ENCODE measurements around the gene NOS2.
"Not testable (repeated sequence)": the region's sequence is repeated elsewhere in the genome, so short reads cannot be mapped to it uniquely, and the experiment has no call there.

Gene NOS2

DNA sequence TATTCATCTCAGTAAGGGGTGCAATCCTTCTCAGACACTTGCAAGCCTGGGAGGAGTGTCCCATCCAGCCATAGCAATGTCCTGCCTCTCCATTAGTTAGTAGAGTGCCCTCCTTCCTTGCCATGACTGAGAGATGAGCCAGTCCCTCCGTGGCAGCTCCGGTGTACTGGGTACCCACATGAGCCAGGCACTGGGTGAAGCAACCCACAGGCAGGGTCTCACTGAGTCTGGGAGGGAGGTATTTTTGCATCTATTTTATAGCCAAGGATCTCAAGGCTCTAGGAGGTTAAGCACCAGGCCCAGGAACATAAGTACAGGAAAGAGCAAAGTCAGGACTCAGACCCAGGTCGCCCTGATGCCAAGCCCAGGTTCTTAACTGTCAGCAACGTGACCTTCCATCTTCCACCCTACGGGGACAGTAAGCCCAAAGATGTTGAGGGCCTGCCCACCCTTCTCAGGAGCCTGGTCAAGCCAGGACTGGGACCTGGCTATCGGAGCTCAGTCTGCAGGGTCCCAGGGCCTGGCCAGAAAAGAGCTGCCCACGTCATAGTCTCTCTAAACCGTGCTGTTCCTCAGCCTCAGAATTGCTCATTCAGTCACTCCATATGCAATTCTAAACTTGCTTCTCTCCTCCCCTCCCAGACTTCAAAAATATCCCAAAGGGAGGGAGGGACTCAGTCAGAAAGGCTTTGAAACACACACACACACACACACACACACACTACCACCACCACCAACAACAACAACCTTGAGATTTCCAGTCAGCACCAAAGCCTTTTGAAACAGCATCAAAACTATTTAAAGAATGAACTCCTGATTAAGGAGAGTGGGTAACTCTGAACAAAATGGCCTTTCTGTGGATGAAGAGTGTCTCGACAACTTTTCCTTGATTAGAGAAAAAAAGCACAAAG, 16.6 kb downstream of the NOS2 start:
- DNase-seq = no peak

GRCh38 chr17:27782791-27783206, 17.5 kb downstream of the NOS2 start:
- DNase-seq = peak; percentile 99

- DNase-seq = no peak
These were observed 19.4 kb downstream of the NOS2 start for GRCh38 chr17:27780828-27781404.

DNA sequence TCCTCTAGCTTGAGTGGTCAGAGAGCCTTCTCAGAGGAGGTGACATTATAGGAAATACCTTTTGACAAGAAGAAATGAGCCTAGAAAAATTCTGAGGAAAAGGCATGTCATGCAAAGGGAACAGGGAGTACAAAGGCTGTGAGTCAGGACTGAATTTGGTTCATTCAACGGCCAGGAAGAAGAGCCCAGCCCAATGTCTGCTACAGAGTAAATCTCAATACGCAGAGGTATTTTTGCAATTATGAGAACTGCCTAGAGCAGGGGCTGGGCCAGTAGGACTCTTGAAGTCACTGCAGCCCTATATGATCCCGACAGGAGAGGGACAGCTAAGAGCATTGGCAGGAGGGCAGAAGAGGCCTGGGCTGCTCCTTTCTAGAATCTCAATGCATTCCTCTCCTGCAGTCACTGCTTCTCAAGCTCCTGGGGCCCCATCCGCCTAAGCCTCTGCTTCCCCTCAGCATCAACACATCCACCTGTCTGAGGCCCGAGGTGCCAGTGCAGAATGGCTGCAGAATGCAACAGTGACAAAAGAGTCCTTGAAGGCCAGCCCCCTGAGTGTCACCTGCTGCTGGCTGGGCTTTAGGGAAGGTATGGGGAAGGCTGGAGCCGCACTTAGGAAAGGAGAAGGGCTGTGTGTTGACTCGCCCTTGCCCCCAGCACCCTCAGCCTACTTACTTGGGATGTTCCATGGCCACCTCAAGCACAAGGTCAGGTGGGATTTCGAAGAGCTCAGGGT, 20.1 kb downstream of the NOS2 start:
- no peak for DNase-seq

DNA sequence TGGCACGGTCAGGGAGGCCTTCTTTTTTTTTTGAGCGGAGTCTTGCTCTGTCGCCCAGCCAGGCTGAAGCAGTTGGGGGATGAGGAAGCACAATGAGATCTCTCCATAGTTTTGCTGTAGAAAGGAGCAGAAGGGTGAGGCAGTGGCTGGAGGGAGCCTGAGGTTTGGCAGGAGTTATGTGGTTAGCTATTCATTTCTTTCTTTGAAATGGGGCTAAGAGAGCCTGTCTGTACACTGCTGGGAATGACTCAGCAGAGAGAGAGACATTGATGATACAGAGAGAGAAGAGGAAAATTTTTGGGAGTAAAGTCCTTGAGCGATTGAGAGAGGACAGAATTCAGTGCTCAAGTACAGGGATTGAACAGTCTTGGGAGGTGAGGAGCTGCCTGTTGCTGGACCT, 22.1 kb downstream of the NOS2 start:
- peak; percentile 26 to 27 for DNase-seq

DNA sequence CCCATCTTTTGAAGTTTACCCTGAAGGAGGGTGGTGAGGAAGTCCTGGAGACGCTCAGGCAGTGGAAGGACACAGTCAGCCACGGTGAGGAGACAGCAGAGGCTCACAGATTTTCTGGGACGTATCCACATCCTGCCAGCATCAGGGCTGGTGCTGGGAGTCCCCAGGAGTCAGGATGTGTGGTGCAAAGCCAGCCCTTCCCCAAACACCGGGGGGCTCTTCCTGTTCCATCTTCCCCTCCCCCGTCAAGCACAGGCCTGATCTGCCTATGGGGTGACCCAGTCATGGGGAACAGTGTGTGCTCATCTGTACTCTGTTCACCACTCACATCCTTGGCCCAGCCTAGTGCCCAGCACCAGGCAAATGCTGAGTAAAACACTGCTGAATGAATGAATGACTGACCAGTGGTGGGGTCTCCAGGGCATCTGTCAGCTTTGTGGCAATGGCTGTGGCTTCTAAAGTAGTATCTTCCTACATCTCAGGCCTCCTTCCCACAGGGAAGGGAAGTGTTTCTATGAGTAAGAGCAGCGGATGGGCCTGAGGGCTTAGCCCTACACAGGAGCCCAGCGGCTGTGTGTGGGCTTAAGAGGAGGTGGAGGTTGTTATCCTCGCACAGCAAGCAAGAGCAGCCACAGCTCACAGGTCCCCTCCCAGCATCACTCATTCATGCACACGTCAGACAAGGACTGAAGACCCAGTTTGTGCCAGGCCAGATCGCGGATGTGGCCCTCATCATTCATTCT, 23.3 kb downstream of the NOS2 start:
- DNase-seq = no peak

DNA sequence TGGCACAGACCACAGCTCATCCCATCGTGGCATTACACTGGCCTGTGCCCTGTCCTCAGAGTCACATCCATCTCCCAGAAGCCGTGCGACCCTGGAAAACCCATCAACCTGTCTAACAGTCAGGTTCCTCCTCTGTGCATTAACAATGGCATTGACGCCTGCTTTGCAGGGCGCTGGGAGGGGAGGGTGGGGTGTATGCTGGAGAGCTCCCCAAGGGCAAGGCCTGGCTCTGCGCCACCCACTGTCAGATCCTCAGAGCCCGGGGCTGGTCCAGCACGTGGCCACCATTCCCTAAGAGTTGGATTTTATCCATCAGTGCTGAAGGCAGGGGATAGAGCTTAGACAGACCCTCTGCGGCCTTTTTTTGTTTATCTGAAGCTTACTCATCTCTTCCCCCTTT, 28.7 kb downstream of the NOS2 start:
- no peak for DNase-seq

GRCh38 chr17:27770877-27771276, 29.5 kb downstream of the NOS2 start:
- DNase-seq = no peak

DNA sequence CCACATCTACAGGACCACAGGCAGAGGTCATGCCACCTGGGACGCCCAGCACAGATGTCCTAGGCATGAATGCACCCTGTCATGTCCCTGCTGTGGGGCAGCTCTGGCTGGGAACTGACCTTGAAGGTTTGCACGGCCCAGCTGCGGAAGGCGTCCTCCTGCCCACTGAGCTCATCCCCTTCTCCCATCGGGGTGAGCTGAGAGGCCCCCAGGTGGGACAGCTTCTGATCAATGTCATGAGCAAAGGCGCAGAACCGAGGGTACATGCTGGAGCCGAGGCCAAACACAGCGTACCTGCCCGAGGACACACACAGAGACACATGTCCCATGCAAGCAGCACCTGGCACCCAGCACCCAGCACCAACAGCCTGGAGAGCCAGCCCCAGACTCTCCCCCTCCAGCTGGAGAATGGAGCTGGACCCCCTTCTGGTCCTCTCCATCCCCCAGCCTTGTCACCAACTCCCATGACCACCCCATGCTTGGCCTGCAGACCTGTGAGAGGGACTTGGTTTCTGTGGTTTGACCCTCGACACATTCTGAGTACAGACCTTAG, 31.4 kb downstream of the NOS2 start:
- DNase-seq = no peak

GRCh38 chr17:27766438-27766837, 33.9 kb downstream of the NOS2 start:
- no peak for DNase-seq

DNA sequence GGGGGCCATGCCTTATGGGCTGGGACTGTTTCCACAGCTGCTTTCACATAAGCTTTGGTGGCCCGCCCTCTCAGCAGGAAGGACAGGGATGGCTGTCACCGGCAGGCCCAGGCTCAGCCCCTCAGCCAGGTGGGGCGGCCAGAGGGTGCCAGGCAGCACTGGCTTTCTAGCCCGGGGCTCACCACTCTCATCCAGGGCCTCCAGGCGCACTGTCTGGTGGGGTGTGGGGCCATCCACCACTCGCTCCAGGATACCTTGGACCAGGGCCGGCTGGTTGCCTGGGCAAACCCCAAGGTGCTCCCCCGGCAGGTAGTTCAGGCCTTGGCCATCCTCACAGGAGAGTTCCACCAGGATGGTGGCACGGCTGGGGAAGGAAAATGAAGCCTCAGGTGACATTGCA, 35.0 kb downstream of the NOS2 start:
- no peak for DNase-seq

DNA sequence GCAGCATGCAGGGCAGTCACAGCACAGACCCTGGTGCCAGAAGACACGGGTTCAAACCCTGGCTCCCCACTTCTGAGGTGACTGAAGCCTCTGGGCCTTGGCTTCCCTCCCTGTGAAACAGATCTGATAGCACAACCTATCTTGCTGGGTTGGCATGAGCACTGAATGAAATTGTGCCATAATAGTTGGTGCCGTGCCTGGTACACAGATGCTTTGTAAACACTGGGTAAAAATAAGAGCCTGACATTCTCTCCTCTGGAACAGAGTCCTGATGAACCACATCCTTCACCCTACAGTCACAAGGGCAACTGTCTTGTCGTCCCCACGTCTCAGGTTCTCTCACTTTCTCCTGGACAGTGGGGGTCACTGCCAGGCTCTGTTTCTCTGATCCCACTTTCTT, 35.7 kb downstream of the NOS2 start:
- DNase-seq = no peak

GRCh38 chr17:27762527-27763305, 37.6 kb downstream of the NOS2 start:
- DNase-seq = peak; percentile 17 to 23

GRCh38 chr17:27760931-27761330, 39.4 kb downstream of the NOS2 start:
- DNase-seq = not testable (repeated sequence)

GRCh38 chr17:27760069-27760885, 40.1 kb downstream of the NOS2 start:
- peak; percentile 45 to 46 for DNase-seq

- no peak for DNase-seq
These were observed 40.8 kb downstream of the NOS2 start for GRCh38 chr17:27759528-27759927.

GRCh38 chr17:27756467-27757371, 43.6 kb downstream of the NOS2 start:
- DNase-seq = peak; percentile 39 to 42

DNA sequence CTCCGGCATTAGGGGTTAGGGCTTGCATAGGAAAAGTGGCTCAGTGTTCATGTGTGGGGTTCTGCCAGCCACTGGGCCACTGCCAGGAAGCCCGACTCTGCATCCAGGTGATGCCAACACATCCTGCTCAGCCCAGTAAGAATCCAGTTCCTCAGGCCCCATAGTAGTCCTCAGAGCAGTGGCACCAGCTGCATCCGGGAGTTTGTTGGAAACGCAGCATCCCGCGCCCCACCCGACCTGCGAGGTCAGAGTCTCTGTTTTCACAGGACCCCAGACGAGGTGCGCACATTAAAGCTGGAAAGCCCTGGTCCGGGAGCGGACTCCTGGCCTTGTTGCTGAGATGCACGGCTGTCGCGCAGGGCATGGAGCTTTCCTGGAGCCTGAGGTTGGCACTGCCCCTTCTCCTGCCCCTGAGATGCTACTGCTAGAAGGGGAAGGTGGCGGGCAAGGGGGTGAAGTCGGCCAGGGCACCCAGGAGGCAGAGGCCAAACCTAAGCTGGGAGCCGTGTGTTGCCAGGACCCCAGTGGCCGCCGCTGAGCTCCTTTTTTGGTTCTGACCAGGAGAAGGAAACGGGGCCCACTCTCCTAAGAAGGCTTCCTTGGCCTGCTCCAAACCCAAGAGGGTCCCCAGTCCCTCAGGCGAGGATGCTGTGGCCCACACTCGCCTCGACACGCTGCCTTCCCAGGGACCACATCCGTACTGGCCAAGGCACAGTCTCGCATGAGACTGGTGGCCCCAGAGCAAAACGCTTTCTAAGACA, 44.4 kb downstream of the NOS2 start:
- no peak for DNase-seq

GRCh38 chr17:27754549-27754948, 45.8 kb downstream of the NOS2 start:
- no peak for DNase-seq

All from AML-193 (cell line).